Thymus (tissue), 11 donors: ENCODE results near the gene VGLL4. TPM values are rescaled to one million over a fixed set of nuclear protein-coding genes. Genes with fewer than 3 reads are reported as not detected.

ENCODE experiments used
- DNase-seq, 9 donors: peaks; one replicate each; pipeline ENCODE4 v3.0.0-alpha.2; 2013; ENCODE audit warnings: low spot score in 9 of 9, low read depth in 6 of 9, missing footprints in 1 of 9
- H3K27ac ChIP-seq, 2 donors: one replicate each; pipeline ENCODE4 v1.5.1; 2013; ENCODE audit warnings: control low read depth in 1 of 2, low read depth in 1 of 2, low read length in 1 of 2, mild to moderate bottlenecking in 1 of 2, moderate library complexity in 1 of 2
- H3K27me3 ChIP-seq, 2 donors: one replicate each; pipeline ENCODE4 v1.5.1; 2013; ENCODE audit warnings: low read length in 1 of 2; ENCODE audit not compliant: control insufficient read depth in 2 of 2, insufficient read depth in 1 of 2
- H3K36me3 ChIP-seq, 2 donors: one replicate each; pipeline ENCODE4 v1.5.1; 2013; ENCODE audit warnings: low read length in 1 of 2, mild to moderate bottlenecking in 1 of 2, moderate library complexity in 1 of 2; ENCODE audit not compliant: control insufficient read depth in 2 of 2, insufficient read depth in 2 of 2
- H3K4me1 ChIP-seq, 2 donors: one replicate each; pipeline ENCODE4 v1.5.1; 2013; ENCODE audit warnings: low read length in 2 of 2; ENCODE audit not compliant: control insufficient read depth in 2 of 2, insufficient read depth in 2 of 2
- H3K4me3 ChIP-seq, 2 donors: one replicate each; pipeline ENCODE4 v1.5.1; 2013; ENCODE audit warnings: low read length in 2 of 2, control low read depth in 1 of 2, mild to moderate bottlenecking in 1 of 2
- H3K9me3 ChIP-seq, 2 donors: one replicate each; pipeline ENCODE4 v1.5.1; 2013; ENCODE audit warnings: low read length in 1 of 2, mild to moderate bottlenecking in 1 of 2; ENCODE audit not compliant: control insufficient read depth in 2 of 2, insufficient read depth in 1 of 2
- WGBS: extraction: QIAGEN DNeasy Blood & Tissue Kit; methylation state at CpG from one replicate; pipeline ENCODE4 v1.1.7; 2013; 5-methylcytosine and 5-hydroxymethylcytosine counted together
- polyA plus RNA-seq: library from polyadenylated mRNA; stranded (reverse); fragments of 200-250 nt; gene quantifications from one replicate; pipeline ENCODE4 v1.2.3, GENCODE V29; 2013
- total RNA-seq: library from RNA; stranded (reverse); fragments of 120-200 nt; gene quantifications from one replicate; pipeline ENCODE4 v1.2.4, GENCODE V29; 2013
- donor health status: healthy.

Gene VGLL4
- total and polyA plus RNA-seq, 2 donors = 47.0 to 49.2 TPM

- Histone ChIP-seq H3K4me1 (peaks cover under 1 to 21% of the 10 kb centered on the region in 2 donors), H3K27ac (no peak overlapping the region), H3K4me3 (no peak overlapping the region), H3K27me3 (no peaks in the 10 kb centered on the region), H3K9me3 (no peaks in the 10 kb centered on the region), H3K36me3 (peaks cover 0 to 32% of the 10 kb centered on the region in 2 donors)
- 65% methylated on average over 3 of the region's 3 CpGs for WGBS
- DNase-seq = no peak
Observed at GRCh38 chr3:11588755-11589154, 55.0 kb downstream of the VGLL4 start.

GRCh38 chr3:11588338-11588737 is 55.4 kb downstream of the VGLL4 start:
- H3K9me3 ChIP-seq = no peaks in the 10 kb centered on the region
- no peak overlapping the region for H3K4me3 ChIP-seq
- DNase-seq = no peak
- H3K4me1 ChIP-seq = peaks cover 4 to 22% of the 10 kb centered on the region in 2 donors
- no peak overlapping the region for H3K27ac ChIP-seq
- peaks cover 0 to 32% of the 10 kb centered on the region in 2 donors for H3K36me3 ChIP-seq
- no peaks in the 10 kb centered on the region for H3K27me3 ChIP-seq
- 98% methylated on average over 5 of the region's 5 CpGs for WGBS

- WGBS = 96% methylated on average over 12 of the region's 12 CpGs
Observed at GRCh38 chr3:11587766-11588165, 55.9 kb downstream of the VGLL4 start.

GRCh38 chr3:11584570-11584969 is 59.1 kb downstream of the VGLL4 start:
- H3K4me1 ChIP-seq = peaks cover 22 to 25% of the 10 kb centered on the region in 2 donors

More at GRCh38 chr3:11587766-11588165, 55.9 kb downstream of the VGLL4 start:
- Histone ChIP-seq H3K9me3 (no peaks in the 10 kb centered on the region), H3K4me1 (peaks cover 7 to 23% of the 10 kb centered on the region in 2 donors), H3K36me3 (peaks cover 0 to 32% of the 10 kb centered on the region in 2 donors), H3K4me3 (no peak overlapping the region), H3K27me3 (no peaks in the 10 kb centered on the region), H3K27ac (no peak overlapping the region)
- DNase-seq = no peak

GRCh38 chr3:11583638-11584046 is 60.1 kb downstream of the VGLL4 start:
- H3K27ac ChIP-seq = peak overlapping the region in 1 of 2 donors; percentile 64
- no peak overlapping the region for H3K4me3 ChIP-seq
- H3K36me3 ChIP-seq = peaks cover 0 to 11% of the 10 kb centered on the region in 2 donors
- DNase-seq = no peak
- WGBS = 90% methylated on average over 10 of the region's 10 CpGs
- no peaks in the 10 kb centered on the region for H3K27me3 ChIP-seq
- no peaks in the 10 kb centered on the region for H3K9me3 ChIP-seq
- H3K4me1 ChIP-seq = peaks cover 22 to 25% of the 10 kb centered on the region in 2 donors

More at GRCh38 chr3:11584570-11584969, 59.1 kb downstream of the VGLL4 start:
- peaks cover 0 to 12% of the 10 kb centered on the region in 2 donors for H3K36me3 ChIP-seq
- no peak overlapping the region for H3K4me3 ChIP-seq
- WGBS = 95% methylated on average over 4 of the region's 4 CpGs
- no peaks in the 10 kb centered on the region for H3K9me3 ChIP-seq
- H3K27me3 ChIP-seq = no peaks in the 10 kb centered on the region
- H3K27ac ChIP-seq = no peak overlapping the region
- no peak for DNase-seq

GRCh38 chr3:11583235-11583634 is 60.5 kb downstream of the VGLL4 start:
- H3K9me3 ChIP-seq = no peaks in the 10 kb centered on the region
- H3K27ac ChIP-seq = peak overlapping the region in 1 of 2 donors; percentile 64
- H3K27me3 ChIP-seq = no peaks in the 10 kb centered on the region
- H3K4me3 ChIP-seq = no peak overlapping the region
- peaks cover 22 to 25% of the 10 kb centered on the region in 2 donors for H3K4me1 ChIP-seq
- peaks cover 0 to 10% of the 10 kb centered on the region in 2 donors for H3K36me3 ChIP-seq
- no peak for DNase-seq

GRCh38 chr3:11582191-11582968 is 61.3 kb downstream of the VGLL4 start:
- H3K27me3 ChIP-seq = no peaks in the 10 kb centered on the region
- WGBS = 13% methylated on average over 13 of the region's 13 CpGs
- H3K4me1 ChIP-seq = peaks cover 22 to 25% of the 10 kb centered on the region in 2 donors
- no peaks in the 10 kb centered on the region for H3K9me3 ChIP-seq
- peak in 8 of 9 donors; percentile 20 to 77 (median 52) for DNase-seq
- peaks cover 0 to 7% of the 10 kb centered on the region in 2 donors for H3K36me3 ChIP-seq
- peak overlapping the region; percentile 10 to 31 for H3K4me3 ChIP-seq
- H3K27ac ChIP-seq = peak overlapping the region; percentile 25 to 64

- WGBS = 82% methylated on average over 16 of the region's 16 CpGs
Observed at GRCh38 chr3:11581237-11582190, 62.2 kb downstream of the VGLL4 start.

More at GRCh38 chr3:11581237-11582190, 62.2 kb downstream of the VGLL4 start:
- peaks cover under 1 to 7% of the 10 kb centered on the region in 2 donors for H3K36me3 ChIP-seq
- no peaks in the 10 kb centered on the region for H3K9me3 ChIP-seq
- peaks cover 22 to 25% of the 10 kb centered on the region in 2 donors for H3K4me1 ChIP-seq
- H3K4me3 ChIP-seq = peak overlapping the region; percentile 10 to 31
- peak in 3 of 9 donors; percentile 7 to 23 (median 10) for DNase-seq
- H3K27ac ChIP-seq = peak overlapping the region in 1 of 2 donors; percentile 64
- no peaks in the 10 kb centered on the region for H3K27me3 ChIP-seq
